Measurements from ENCODE around the gene ZNF354B.

DNA sequence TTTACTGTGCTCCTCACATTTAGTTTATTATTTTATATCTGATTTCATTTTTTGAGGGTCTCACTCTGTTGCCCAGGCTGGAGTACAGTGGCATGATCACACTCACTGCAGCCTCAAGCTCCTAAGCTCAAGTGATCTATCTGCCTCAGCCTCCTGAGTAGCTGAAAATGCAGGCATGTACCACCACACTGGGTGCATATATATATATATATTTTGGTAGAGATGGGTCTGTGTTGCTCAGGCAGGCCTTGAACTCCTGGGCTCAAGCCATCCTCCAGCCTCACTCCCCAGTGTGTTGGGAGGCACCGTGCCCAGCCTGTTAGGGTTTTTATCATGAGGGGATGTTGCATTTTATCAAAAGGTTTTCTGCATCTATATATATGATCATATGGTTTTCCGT lies 39.8 kb upstream of the ZNF354B start:
- TF ChIP-seq, protein P1, sequence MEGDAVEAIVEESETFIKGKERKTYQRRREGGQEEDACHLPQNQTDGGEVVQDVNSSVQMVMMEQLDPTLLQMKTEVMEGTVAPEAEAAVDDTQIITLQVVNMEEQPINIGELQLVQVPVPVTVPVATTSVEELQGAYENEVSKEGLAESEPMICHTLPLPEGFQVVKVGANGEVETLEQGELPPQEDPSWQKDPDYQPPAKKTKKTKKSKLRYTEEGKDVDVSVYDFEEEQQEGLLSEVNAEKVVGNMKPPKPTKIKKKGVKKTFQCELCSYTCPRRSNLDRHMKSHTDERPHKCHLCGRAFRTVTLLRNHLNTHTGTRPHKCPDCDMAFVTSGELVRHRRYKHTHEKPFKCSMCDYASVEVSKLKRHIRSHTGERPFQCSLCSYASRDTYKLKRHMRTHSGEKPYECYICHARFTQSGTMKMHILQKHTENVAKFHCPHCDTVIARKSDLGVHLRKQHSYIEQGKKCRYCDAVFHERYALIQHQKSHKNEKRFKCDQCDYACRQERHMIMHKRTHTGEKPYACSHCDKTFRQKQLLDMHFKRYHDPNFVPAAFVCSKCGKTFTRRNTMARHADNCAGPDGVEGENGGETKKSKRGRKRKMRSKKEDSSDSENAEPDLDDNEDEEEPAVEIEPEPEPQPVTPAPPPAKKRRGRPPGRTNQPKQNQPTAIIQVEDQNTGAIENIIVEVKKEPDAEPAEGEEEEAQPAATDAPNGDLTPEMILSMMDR (IDR thresholded peaks at IDR 0.05; ENCODE audit: borderline replicate concordance, extremely low read depth, low read length, poor library complexity, severe bottlenecking), result no peak
- no peak for TF ChIP-seq EZH2 (IDR thresholded peaks at IDR 0.05; ENCODE audit: borderline replicate concordance, low read depth, low read length, severe bottlenecking)

Measured in DND-41 (cell line).